GM11168 (cell line): ENCODE measurements around the gene ULBP2.
"Not testable (repeated sequence)": the region's sequence is repeated elsewhere in the genome, so short reads cannot be mapped to it uniquely, and the experiment has no call there.

Experiments used
- in situ Hi-C: fragments of 300-500 bp; cut with MboI; formaldehyde crosslinking; loops from one replicate; pipeline ENCODE4 v1.12.0; 2022; ENCODE audit warnings: low sequenced_read_pairs; ENCODE audit not compliant: unreplicated experiment

ULBP2 gene

GRCh38 chr6:149946631-149947030 is 4.8 kb downstream of the ULBP2 start:
- in situ Hi-C loops: not testable (repeated sequence)

- in situ Hi-C loops: not testable (repeated sequence)
These were observed 5.7 kb downstream of the ULBP2 start for GRCh38 chr6:149947533-149947932.

- in situ Hi-C loops: no loop called here
These were observed 6.2 kb downstream of the ULBP2 start for GRCh38 chr6:149948011-149948410.

- in situ Hi-C loops: no loop called here
These were observed 6.8 kb downstream of the ULBP2 start for GRCh38 chr6:149948616-149949015.

GRCh38 chr6:149950423-149950822 is 8.6 kb downstream of the ULBP2 start:
- in situ Hi-C loops: no loop called here

- in situ Hi-C loops: no loop called here
These were observed 9.3 kb downstream of the ULBP2 start for GRCh38 chr6:149951096-149951495.

- in situ Hi-C loops: no loop called here
These were observed 9.8 kb downstream of the ULBP2 start for GRCh38 chr6:149951626-149952025.

GRCh38 chr6:149953390-149953789 is 11.6 kb downstream of the ULBP2 start:
- in situ Hi-C loops: not testable (repeated sequence)

- in situ Hi-C loops: not testable (repeated sequence)
These were observed 12.1 kb downstream of the ULBP2 start for GRCh38 chr6:149953934-149954327.

GRCh38 chr6:149954328-149954983 is 12.6 kb downstream of the ULBP2 start:
- in situ Hi-C loops: not testable (repeated sequence)

- in situ Hi-C loops: not testable (repeated sequence)
These were observed 13.3 kb downstream of the ULBP2 start for GRCh38 chr6:149954984-149955653.

GRCh38 chr6:149955654-149956317 is 14.0 kb downstream of the ULBP2 start:
- in situ Hi-C loops: not testable (repeated sequence)

GRCh38 chr6:149958124-149958523 is 16.3 kb downstream of the ULBP2 start:
- in situ Hi-C loops: not testable (repeated sequence)

GRCh38 chr6:149959806-149960205 is 18.0 kb downstream of the ULBP2 start:
- in situ Hi-C loops: not testable (repeated sequence)

GRCh38 chr6:149960488-149960887 is 18.7 kb downstream of the ULBP2 start:
- in situ Hi-C loops: no loop called here

- in situ Hi-C loops: no loop called here
These were observed 20.1 kb downstream of the ULBP2 start for GRCh38 chr6:149961728-149962425.

GRCh38 chr6:149962461-149963211 is 20.8 kb downstream of the ULBP2 start:
- in situ Hi-C loops: no loop called here

GRCh38 chr6:149963212-149963461 is 21.3 kb downstream of the ULBP2 start:
- in situ Hi-C loops: no loop called here

GRCh38 chr6:149963462-149964307 is 21.9 kb downstream of the ULBP2 start, which contains the start of gene ULBP1:
Gene ULBP1, plus strand, starts transcription at chr6:149963943. Its CDS starts 107 bp downstream, at chr6:149964050.
- in situ Hi-C loops: no loop called here
